IMR-90 (cell line): ENCODE data around the gene SPATS2L. TPM values are rescaled to one million over a fixed set of nuclear protein-coding genes. Genes with fewer than 3 reads are reported as not detected.

Experiments
- ATAC-seq: fragments of 200-7000 bp; cut with Tn5 transposase; 2 replicates; pipeline ENCODE4 v1.9.1; 2020; ENCODE audit warnings: low read depth, mild to moderate bottlenecking, moderate library complexity
- BruUV-seq: library from RNA; stranded (reverse); fragments of 400-500 nt; replicated peaks from 2 replicates; lab custom pipeline; 2021; lab: Mats Ljungman, UMichigan
- CTCF ChIA-PET: fragments of 300-600 bp; formaldehyde crosslinking; extraction: SDS; loops from one replicate; lab custom pipeline; 2021; ENCODE audit warnings: antibody characterized with exemption; lab: Yijun Ruan, JAX
- POLR2A ChIA-PET: fragments of 300-600 bp; sonication (Branson Sonifier 250); formaldehyde crosslinking; loops from one replicate; lab custom pipeline; 2022; ENCODE audit warnings: antibody characterized with exemption; ENCODE audit not compliant: unreplicated experiment; lab: Charles Lee
- DNase-seq: peaks from one replicate; pipeline ENCODE4 v3.0.0; 2013
- H2AFZ ChIP-seq: replicated peaks from 2 replicates; pipeline ENCODE3; 2013; ENCODE audit warnings: low read length, mild to moderate bottlenecking; ENCODE audit not compliant: poor library complexity
- H2AK5ac ChIP-seq: 2 replicates; pipeline ENCODE4 v1.6.1; 2013; ENCODE audit warnings: low read depth, low read length, inconsistent platforms
- H2AK9ac ChIP-seq: replicated peaks from 2 replicates; pipeline ENCODE3; 2013; ENCODE audit warnings: mild to moderate bottlenecking, low read depth, low read length, moderate library complexity; ENCODE audit not compliant: poor library complexity
- H2BK120ac ChIP-seq: 2 replicates; pipeline ENCODE4 v1.6.1; 2013; ENCODE audit warnings: low read depth, low read length, inconsistent platforms
- H2BK15ac ChIP-seq: 3 replicates; pipeline ENCODE4 v1.6.1; 2013; ENCODE audit warnings: low read depth, low read length, inconsistent platforms
- H2BK20ac ChIP-seq: 2 replicates; pipeline ENCODE4 v1.6.1; 2013; ENCODE audit warnings: low read depth, mild to moderate bottlenecking, inconsistent platforms, low read length, moderate library complexity
- H2BK5ac ChIP-seq: 2 replicates; pipeline ENCODE4 v1.6.1; 2013; ENCODE audit warnings: mild to moderate bottlenecking, low read depth, low read length, inconsistent platforms; ENCODE audit not compliant: poor library complexity, severe bottlenecking
- H3K14ac ChIP-seq: replicated peaks from 2 replicates; pipeline ENCODE4 v1.6.1; 2013; ENCODE audit warnings: low read depth, low read length, inconsistent platforms
- H3K18ac ChIP-seq: 2 replicates; pipeline ENCODE4 v1.6.1; 2013; ENCODE audit warnings: low read depth, low read length, control low read depth
- H3K23ac ChIP-seq: 2 replicates; pipeline ENCODE4 v1.6.1; 2013; ENCODE audit warnings: low read depth, low read length, inconsistent platforms
- H3K27ac ChIP-seq: 2 replicates; pipeline ENCODE4 v1.5.1; 2013; ENCODE audit warnings: mild to moderate bottlenecking, control low read depth, low read length; ENCODE audit not compliant: insufficient read depth
- H3K27me3 ChIP-seq: 2 replicates; pipeline ENCODE4 v1.6.1; 2013; ENCODE audit warnings: low read length; ENCODE audit not compliant: control insufficient read depth, insufficient read depth
- H3K36me3 ChIP-seq: 2 replicates; pipeline ENCODE4 v1.6.1; 2013; ENCODE audit warnings: low read length, mixed read lengths; ENCODE audit not compliant: control insufficient read depth, insufficient read depth
- H3K4ac ChIP-seq: 2 replicates; pipeline ENCODE4 v1.6.1; 2013; ENCODE audit warnings: low read depth, low read length, inconsistent platforms
- H3K4me1 ChIP-seq: 2 replicates; pipeline ENCODE4 v1.6.1; 2013; ENCODE audit warnings: low read length, mixed read lengths; ENCODE audit not compliant: control insufficient read depth, insufficient read depth
- H3K4me2 ChIP-seq: 2 replicates; pipeline ENCODE4 v1.6.1; 2013; ENCODE audit warnings: low read depth, mild to moderate bottlenecking, control low read depth, low read length, moderate library complexity
- H3K4me3 ChIP-seq: 2 replicates; pipeline ENCODE4 v1.5.1; 2013; ENCODE audit warnings: low read depth, mild to moderate bottlenecking, control low read depth, low read length, moderate library complexity; ENCODE audit not compliant: insufficient read depth
- H3K56ac ChIP-seq: 2 replicates; pipeline ENCODE4 v1.6.1; 2013; ENCODE audit warnings: low read length, inconsistent platforms; ENCODE audit not compliant: insufficient read depth; ENCODE audit errors: extremely low read depth
- H3K79me1 ChIP-seq, 2 experiments: 2 replicates each; pipeline ENCODE4 v1.6.1; 2013; ENCODE audit warnings: low read length in 2 of 2, inconsistent platforms in 1 of 2, low read depth in 1 of 2
- H3K9ac ChIP-seq: 2 replicates; pipeline ENCODE4 v1.6.1; 2013; ENCODE audit warnings: low read depth, low read length, control low read depth
- H3K9me1 ChIP-seq: 2 replicates; pipeline ENCODE4 v1.6.1; 2013; ENCODE audit warnings: low read length, inconsistent platforms; ENCODE audit not compliant: insufficient read depth
- H3K9me3 ChIP-seq: 2 replicates; pipeline ENCODE4 v1.6.1; 2013; ENCODE audit warnings: low read length; ENCODE audit not compliant: control insufficient read depth, insufficient read depth
- H4K20me1 ChIP-seq: 2 replicates; pipeline ENCODE4 v1.6.1; 2013; ENCODE audit warnings: low read length, inconsistent platforms; ENCODE audit not compliant: insufficient read depth
- H4K5ac ChIP-seq: 2 replicates; pipeline ENCODE4 v1.6.1; 2013; ENCODE audit warnings: mild to moderate bottlenecking, low read depth, low read length, control low read depth
- H4K8ac ChIP-seq, 2 experiments: 2 replicates each; pipeline ENCODE4 v1.6.1; 2013; ENCODE audit warnings: low read depth in 2 of 2, low read length in 2 of 2, control low read depth in 1 of 2, inconsistent platforms in 1 of 2
- H4K91ac ChIP-seq: 2 replicates; pipeline ENCODE4 v1.6.1; 2013; ENCODE audit warnings: low read depth, low read length, inconsistent platforms; ENCODE audit not compliant: insufficient read depth
- ELK1 ChIP-seq: fragments of 150-350 bp; IDR thresholded peaks from 2 replicates; pipeline ENCODE4 v1.6.1; 2016; ENCODE audit warnings: low read depth, mild to moderate bottlenecking, low read length, moderate library complexity, borderline replicate concordance
- POLR2A ChIP-seq: IDR thresholded peaks from 2 replicates; pipeline ENCODE4 v1.6.1; 2012; ENCODE audit warnings: mild to moderate bottlenecking, low read depth, low read length
- WGBS, 2 experiments: methylation state at CpG; one replicate each; pipeline versions ENCODE4 v1.1.5 to v1.1.7; 2013; ENCODE audit warnings: missing lambda C conversion rate in 2 of 2; ENCODE audit not compliant: insufficient read length in 1 of 2; ENCODE audit errors: extremely low coverage in 2 of 2; 5-methylcytosine and 5-hydroxymethylcytosine counted together
- dilution Hi-C: fragments of 300-500 bp; cut with HindIII; formaldehyde crosslinking; loops from one replicate; pipeline ENCODE4 v1.14.3; 2018; ENCODE audit warnings: low sequenced_read_pairs; ENCODE audit not compliant: unreplicated experiment
- in situ Hi-C: fragments of 300-500 bp; cut with MboI; formaldehyde crosslinking; loops from 3 replicates; pipeline ENCODE4 v1.14.3; 2019; ENCODE audit warnings: low sequenced_read_pairs, inconsistent platforms, mixed read lengths
- intact Hi-C: fragments of 100-400 bp; cut with micrococcal nuclease; formaldehyde crosslinking; loops from 2 replicates; pipeline ENCODE4 v1.10.0; 2022
- polyA plus RNA-seq, 3 experiments: library from polyadenylated mRNA; depleted of rRNA; stranded (reverse); fragments of >200 nt; gene quantifications; 2 replicates each; pipeline ENCODE4 v1.2.3, GENCODE V29; 2012; ENCODE audit warnings: low replicate concordance in 1 of 3
- total RNA-seq: library from RNA; depleted of rRNA; stranded (reverse); fragments of >200 nt; gene quantifications from 2 replicates; pipeline ENCODE4 v1.2.3, GENCODE V29; 2012

Gene SPATS2L
- total and polyA plus RNA-seq, 2 of the 4 experiments (the other 2 are of a cell fraction), result 118 to 155 TPM

- Histone ChIP-seq H3K4ac (no peak overlapping the region), H2AFZ (no peak overlapping the region), H3K4me2 (no peak overlapping the region), H4K20me1 (no peaks in the 10 kb centered on the region), H2AK9ac (no peak overlapping the region), H2AK5ac (no peak overlapping the region), H2BK15ac (no peak overlapping the region), H3K23ac (no peak overlapping the region), H3K27me3 (no peaks in the 10 kb centered on the region), H3K18ac (no peak overlapping the region), H3K9ac (no peak overlapping the region), H3K14ac (no peak overlapping the region), H3K9me1 (peaks cover 8% of the 10 kb centered on the region; the same call in 1 of the 2 replicates), H2BK20ac (no peak overlapping the region), H3K4me1 (peaks cover 4% of the 10 kb centered on the region), H3K4me3 (no peak overlapping the region), H2BK120ac (no peak overlapping the region), H3K27ac (no peak overlapping the region), H3K56ac (no peak overlapping the region), H2BK5ac (no peak overlapping the region), H3K79me1 (peaks cover 33 to 61% of the 10 kb centered on the region in 2 experiments), H4K5ac (no peak overlapping the region), H4K91ac (no peak overlapping the region), H3K36me3 (peaks cover 34% of the 10 kb centered on the region), H4K8ac (no peak overlapping the region), H3K9me3 (no peaks in the 10 kb centered on the region)
- no TSS peak for BruUV-seq
- intact Hi-C loops (no loop called here), dilution Hi-C loops (no loop called here), in situ Hi-C loops (no loop called here)
- POLR2A ChIA-PET, result no interaction called here
- TF ChIP-seq ELK1 (no peak), POLR2A (no peak)
- ATAC-seq (no peak), DNase-seq (no peak)
- no CpG with 5 or more reads among the region's 2 CpGs for WGBS, 2 experiments
- CTCF ChIA-PET, result no interaction called here
Measured at GRCh38 chr2:200415455-200415854, 109.0 kb downstream of the SPATS2L start.
